Fibroblast of skin of back (primary cell): ENCODE measurements around the gene SKA2.
A peak's percentile ranks its signal among the peaks of the same experiment; 100 is the strongest.
"Not testable (repeated sequence)": the region's sequence is repeated elsewhere in the genome, so short reads cannot be mapped to it uniquely, and the experiment has no call there.

Source experiments
- DNase-seq: peaks from one replicate; pipeline ENCODE4 v3.0.0-alpha.2; 2013

Gene SKA2

GRCh38 chr17:59094861-59095530 is 60.0 kb downstream of the SKA2 start:
- peak; percentile 30 for DNase-seq

GRCh38 chr17:59093702-59094231 is 61.2 kb downstream of the SKA2 start:
- peak; percentile 96 for DNase-seq

GRCh38 chr17:59093145-59093701 is 61.8 kb downstream of the SKA2 start:
- no peak for DNase-seq

- DNase-seq: not testable (repeated sequence)
Observed at GRCh38 chr17:59090593-59090992, 64.4 kb downstream of the SKA2 start.

- no peak for DNase-seq
Observed at GRCh38 chr17:59084154-59084553, 70.8 kb downstream of the SKA2 start.

GRCh38 chr17:59074494-59074893 is 80.5 kb downstream of the SKA2 start:
- DNase-seq: peak; percentile 58

GRCh38 chr17:59073972-59074371 is 81.0 kb downstream of the SKA2 start:
- DNase-seq: peak; percentile 2

GRCh38 chr17:59069856-59070255 is 85.1 kb downstream of the SKA2 start:
- no peak for DNase-seq

GRCh38 chr17:59067756-59068155 is 87.2 kb downstream of the SKA2 start:
- no peak for DNase-seq

GRCh38 chr17:59067340-59067739 is 87.6 kb downstream of the SKA2 start:
- DNase-seq: no peak

GRCh38 chr17:59062509-59062908 is 92.5 kb downstream of the SKA2 start:
- DNase-seq: no peak
